ENCODE results near the gene BUD23.

DNA sequence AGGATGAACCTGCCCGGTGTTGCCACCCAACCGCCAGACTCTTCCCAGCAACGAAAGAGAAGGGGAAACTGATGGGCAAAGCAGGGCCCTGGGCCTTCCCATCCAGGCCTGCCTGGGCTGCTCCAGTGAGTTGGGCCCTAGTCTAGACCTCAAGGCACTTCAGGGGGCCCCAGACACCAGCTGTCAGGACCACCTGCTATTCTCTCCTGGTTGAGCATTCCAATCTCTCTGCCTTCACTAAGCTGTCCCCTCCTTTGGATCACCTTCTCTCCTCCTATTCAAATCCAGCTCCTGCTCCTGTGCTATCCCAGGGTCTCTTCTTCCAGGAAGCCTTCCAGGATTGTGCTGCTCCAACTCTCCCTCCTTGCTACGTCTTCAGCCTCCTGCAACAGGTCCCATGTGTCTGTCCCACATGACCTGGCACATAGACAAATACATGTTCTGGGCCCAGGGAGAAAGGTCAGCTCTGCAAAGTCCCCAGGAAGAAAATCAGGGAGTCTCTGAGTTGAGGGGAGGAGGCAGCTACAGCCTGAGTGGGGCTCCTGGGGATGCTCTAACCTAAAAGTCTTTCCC lies 33.0 kb downstream of the BUD23 start:
- TF ChIP-seq, protein P1, sequence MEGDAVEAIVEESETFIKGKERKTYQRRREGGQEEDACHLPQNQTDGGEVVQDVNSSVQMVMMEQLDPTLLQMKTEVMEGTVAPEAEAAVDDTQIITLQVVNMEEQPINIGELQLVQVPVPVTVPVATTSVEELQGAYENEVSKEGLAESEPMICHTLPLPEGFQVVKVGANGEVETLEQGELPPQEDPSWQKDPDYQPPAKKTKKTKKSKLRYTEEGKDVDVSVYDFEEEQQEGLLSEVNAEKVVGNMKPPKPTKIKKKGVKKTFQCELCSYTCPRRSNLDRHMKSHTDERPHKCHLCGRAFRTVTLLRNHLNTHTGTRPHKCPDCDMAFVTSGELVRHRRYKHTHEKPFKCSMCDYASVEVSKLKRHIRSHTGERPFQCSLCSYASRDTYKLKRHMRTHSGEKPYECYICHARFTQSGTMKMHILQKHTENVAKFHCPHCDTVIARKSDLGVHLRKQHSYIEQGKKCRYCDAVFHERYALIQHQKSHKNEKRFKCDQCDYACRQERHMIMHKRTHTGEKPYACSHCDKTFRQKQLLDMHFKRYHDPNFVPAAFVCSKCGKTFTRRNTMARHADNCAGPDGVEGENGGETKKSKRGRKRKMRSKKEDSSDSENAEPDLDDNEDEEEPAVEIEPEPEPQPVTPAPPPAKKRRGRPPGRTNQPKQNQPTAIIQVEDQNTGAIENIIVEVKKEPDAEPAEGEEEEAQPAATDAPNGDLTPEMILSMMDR (conservative IDR thresholded peaks at IDR 0.05 in 1 of 2, IDR thresholded peaks at IDR 0.05 in 1 of 2; ENCODE audit: extremely low read depth in 1 of 2, insufficient read depth in 1 of 2, low read depth in 1 of 2, low read length in 2 of 2), result no peak
- no peak for TF ChIP-seq EZH2 (IDR thresholded peaks at IDR 0.05; ENCODE audit: borderline replicate concordance, low read length)
